Hematopoietic multipotent progenitor cell treated with erythropoietin and hydrocortisone succinate and interleukin-3 and kit ligand, for 4 days (in vitro differentiated cells): Measurements from ENCODE around the gene CBS.
"Not testable (repeated sequence)": the region's sequence is repeated elsewhere in the genome, so short reads cannot be mapped to it uniquely, and the experiment has no call there.

ENCODE experiments used
- DNase-seq: peaks from one replicate; pipeline ENCODE4 v3.0.0-alpha.2; 2015

Gene CBS

GRCh38 chr21:43075170-43076022, at the start of gene CBS:
Gene CBS, minus strand, starts transcription at chr21:43075835. Its CDS starts 3,642 bp downstream, at chr21:43072193.
- DNase-seq = not testable (repeated sequence)

- not testable (repeated sequence) for DNase-seq
These were observed 40.3 kb upstream of the CBS start for GRCh38 chr21:43115956-43116355.

DNA sequence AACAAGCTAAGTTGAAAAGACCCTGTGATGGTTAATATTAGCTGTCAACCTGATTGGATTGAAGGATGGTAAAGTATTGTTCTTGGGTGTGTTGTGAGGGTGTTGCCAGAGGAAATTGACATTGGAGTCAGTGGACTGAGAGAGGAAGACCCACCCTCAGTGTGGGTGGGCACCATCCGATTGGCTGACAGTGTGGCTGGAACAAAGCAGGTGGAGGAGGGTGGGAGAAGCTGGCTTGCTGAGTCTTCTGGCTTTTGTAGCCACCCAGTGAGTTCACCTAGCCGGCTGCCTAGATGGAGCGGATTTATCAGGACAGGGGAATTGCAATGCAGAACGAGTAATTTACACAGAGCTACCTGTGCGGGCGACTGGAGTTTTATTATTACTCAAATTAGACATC, 38.8 kb upstream of the CBS start:
- DNase-seq = not testable (repeated sequence)

GRCh38 chr21:43109006-43109405, 33.4 kb upstream of the CBS start:
- DNase-seq = not testable (repeated sequence)

DNA sequence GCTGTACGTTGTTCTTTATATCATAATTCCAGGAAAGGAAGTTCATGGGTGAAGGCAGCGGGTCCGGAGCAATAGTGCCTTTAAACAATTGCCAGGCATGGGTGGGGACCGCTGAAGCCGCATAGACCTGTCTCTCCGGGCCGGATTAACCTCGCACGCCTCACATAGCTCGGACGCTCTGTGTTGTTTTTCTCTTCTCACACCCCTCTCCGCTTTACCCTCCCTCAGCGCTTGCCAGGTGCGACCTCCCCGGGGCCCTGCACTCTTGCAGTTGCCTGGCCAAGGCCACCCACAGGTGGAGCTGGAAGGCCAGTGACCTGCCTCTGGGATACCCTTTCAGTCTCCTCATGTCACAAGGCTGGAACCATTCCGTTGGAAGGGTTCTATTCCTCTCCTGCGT, 32.5 kb upstream of the CBS start:
- DNase-seq = not testable (repeated sequence)

DNA sequence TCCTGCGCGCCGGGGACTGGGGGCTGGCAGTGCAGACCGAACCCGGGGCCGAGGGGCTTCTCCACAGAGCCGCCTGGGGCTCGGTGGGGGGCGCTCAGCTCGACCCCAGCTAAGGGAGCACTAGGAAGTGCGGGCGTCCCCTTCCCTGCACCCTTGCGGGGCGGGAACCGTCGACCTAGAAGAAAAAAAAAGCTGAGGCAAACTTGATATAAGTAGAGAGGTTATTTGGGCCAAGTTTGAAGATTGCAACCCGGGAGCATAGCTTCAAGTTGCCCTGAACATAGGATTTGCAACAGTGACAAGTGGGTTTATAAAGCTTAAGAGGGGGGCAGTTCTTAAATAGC, 32.1 kb upstream of the CBS start:
- DNase-seq = not testable (repeated sequence)

- DNase-seq = peak; percentile 17
These were observed 31.5 kb upstream of the CBS start, which contains the start of gene U2AF1 for GRCh38 chr21:43106965-43107793. Gene U2AF1, minus strand, starts transcription at chr21:43107570. Its CDS starts 76 bp downstream, at chr21:43107494.

GRCh38 chr21:43104642-43105041, 29.0 kb upstream of the CBS start:
- not testable (repeated sequence) for DNase-seq

DNA sequence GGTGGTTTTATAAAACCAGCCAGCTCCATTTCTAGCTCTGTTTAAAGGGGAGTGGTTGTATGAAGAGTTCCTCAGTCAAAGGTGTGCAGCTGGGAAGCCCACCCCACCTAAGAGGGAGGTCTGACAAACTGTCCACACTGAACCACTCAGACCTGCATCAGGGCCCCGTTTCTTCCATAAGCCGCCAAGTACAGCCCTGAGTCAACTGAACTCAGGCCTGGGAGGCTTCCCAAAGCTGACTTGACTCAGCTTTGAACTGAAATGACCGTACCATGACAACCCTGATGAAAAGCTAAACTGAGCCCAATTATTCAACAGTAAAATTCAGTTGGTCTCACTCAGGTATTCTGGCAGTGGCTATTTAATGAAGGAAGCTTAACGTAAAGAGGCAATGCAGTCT, 26.6 kb upstream of the CBS start:
- not testable (repeated sequence) for DNase-seq

- DNase-seq = not testable (repeated sequence)
These were observed 26.0 kb upstream of the CBS start for GRCh38 chr21:43101676-43102075.

DNA sequence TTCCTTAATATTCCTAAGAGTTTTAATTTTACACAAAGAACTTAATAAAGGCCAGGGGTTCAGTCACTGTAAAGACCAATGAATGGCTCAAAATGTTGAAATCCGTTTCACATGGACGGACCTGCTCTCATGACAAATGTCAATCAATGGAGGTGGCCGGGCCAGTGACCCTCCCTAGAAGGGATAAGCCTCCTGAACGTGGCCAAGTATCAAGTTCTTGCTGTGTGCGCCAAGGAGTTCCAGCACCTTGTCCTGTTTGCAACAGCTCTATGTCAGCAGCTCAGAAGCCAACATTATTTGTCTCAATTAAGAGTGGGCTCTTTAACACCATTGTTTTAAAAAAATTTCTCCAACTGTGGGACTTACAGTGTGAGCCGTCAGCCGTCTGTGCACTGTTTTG, 25.4 kb upstream of the CBS start:
- DNase-seq = not testable (repeated sequence)

- not testable (repeated sequence) for DNase-seq
These were observed 16.5 kb upstream of the CBS start for GRCh38 chr21:43091979-43092614.

GRCh38 chr21:43090947-43091346, 15.3 kb upstream of the CBS start:
- DNase-seq = not testable (repeated sequence)

- not testable (repeated sequence) for DNase-seq
These were observed 13.8 kb upstream of the CBS start for GRCh38 chr21:43089463-43089862.

- DNase-seq = not testable (repeated sequence)
These were observed 7.1 kb upstream of the CBS start for GRCh38 chr21:43082587-43083300.

- not testable (repeated sequence) for DNase-seq
These were observed 1.0 kb upstream of the CBS start for GRCh38 chr21:43076643-43077042.

DNA sequence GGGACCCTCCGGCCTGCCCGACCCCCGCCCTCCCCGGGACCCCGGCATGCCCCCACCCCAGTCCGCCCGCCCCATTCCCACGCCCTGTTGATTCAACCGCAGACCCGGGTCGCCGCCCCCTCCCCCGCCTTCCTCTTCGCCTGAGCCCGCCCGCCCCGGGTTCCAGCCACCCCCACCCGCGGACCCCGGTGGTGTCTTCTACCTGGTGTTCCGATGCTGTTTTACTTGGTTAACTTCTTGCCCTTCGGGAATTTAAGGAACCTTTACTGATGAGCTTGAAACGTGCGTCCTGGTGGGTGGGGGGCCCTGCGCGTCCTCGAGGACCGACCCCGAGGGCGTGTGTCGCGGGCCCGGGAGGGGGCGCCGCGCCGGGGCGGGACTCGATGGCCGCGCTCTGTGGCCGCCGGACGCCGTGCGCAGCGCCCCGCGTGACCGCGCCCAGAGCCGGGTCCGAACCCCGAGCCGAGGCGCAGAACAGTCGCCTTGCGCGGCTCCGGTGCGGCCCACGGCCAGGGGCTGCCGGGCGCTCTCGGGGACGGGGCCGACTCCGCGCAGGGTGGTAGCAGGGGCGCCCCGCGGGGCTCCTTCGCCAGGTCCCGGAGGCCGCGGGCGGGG, 495 bp upstream of the CBS start:
- not testable (repeated sequence) for DNase-seq

DNA sequence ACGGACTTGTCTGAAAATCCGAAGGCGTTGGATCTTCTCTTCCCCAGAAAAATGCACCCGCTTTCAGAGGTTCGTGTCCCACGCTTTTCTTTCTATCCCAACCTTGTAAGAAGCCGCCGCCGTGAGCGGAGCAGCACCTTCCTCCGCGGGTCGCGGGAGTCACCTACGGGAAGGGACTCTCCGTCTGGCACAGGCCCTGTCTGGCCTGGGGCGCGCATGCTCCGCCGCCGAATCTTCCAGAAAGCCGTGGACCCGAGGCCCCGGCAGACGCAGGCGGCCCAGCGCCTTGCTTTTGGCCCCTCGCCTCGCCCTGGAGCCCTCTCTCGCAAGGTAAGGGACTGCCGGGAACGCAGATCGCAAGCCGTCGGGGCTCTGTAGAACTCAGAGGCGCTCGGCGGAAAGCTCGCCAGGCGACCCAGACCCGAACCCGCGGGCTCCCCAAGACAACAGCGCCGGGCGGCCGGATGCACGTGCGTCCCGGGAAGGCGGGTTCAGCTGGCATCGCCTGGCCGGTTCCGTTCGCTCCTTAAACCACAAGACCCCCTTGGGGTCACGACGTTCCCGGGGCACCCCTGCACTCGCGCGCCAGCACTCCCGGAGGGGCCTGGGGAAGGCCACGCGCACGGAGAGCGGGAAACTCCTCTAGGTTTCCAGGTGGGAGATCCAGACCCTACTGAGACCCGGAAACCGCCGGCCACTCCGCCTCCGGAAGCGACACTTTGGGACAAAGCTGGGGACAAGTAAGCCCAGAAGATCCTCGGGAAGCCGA, 1.1 kb downstream of the CBS start:
- not testable (repeated sequence) for DNase-seq

- not testable (repeated sequence) for DNase-seq
These were observed 2.9 kb downstream of the CBS start for GRCh38 chr21:43072742-43073141.

DNA sequence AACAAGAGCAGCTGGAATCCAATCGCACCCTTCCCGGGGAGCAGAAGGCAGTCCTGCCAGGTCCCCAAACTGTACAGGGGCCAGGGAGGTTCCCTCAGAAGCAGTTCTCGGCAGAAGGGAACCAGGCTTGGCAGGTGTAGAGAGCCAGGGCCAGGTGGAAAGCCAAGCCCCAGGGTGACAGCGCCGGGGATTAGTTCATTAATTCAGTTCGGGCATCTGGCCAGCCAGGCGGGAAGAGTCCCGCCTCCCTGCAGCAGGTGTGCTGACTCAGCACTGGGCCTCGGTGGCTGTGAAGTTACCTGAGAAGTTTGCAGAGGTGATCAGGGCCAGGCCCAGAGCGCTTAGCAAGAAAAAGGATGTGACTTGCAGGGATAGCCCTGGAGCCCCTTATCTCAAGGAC, 6.0 kb downstream of the CBS start:
- DNase-seq = not testable (repeated sequence)

DNA sequence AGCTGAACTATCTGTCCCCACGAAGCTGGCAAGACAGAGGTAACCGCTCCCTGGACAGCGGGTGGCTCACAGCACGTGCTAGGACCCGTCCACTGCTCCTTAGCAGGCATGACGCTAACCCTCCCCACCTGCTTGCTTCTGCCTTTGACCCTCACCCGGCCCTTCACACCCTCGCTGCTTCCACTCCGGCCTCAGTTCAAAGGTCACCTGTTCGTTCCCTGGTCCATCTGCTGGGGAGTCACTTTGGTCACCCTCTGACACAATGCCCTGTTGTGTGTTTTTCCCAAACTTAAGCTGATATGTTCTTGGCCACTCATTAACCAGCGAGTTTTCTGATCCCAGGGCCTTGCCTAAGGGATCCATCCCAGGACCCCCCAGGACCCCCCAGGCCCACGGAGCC, 7.6 kb downstream of the CBS start:
- DNase-seq = not testable (repeated sequence)
